ENCODE data around the gene OR13J1. TPM values are rescaled to one million over a fixed set of nuclear protein-coding genes. Genes with fewer than 3 reads are reported as not detected.

Gene OR13J1
- total RNA-seq, 1 donor from 2014 or later = not detected

DNA sequence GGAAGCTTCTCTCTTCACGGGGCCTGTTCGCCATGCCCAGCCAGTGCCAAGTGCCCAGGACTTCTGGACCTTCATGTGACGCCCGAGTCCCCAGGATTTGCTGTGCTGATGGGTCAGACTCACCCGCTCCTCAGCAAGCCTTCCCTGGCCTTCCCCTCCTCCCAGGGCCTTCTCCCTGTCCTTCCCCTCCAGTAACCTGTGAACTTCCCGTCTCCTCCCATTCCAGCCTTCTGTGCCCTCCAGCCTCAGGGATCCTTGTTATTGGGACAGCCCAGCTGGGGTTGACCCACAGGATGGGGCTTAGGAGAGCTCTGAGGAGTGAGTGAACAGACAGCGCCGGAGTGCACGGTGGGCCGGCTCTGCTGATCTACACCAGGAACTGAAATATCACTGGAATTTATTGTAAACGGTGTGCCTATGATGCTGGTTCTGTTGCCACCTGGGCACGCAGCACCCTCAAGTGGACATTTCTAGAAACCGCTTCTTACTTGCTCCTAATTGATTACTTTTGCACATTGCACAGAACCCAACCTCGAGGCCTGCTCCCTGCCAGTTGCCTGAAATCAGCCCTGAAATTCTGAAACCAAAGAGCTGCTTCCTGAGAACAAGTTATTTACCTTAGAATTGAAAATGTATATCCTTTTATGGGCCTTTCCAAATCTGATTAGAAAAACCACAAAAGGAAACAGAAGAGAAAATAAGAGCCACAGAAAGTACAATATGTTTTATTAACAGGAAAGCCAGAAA lies 40.6 kb upstream of the OR13J1 start:
- Histone ChIP-seq H3K4me1 (peaks cover 62% of the 10 kb centered on the region), H3K4me3 (no peak overlapping the region), H3K9me3 (no peaks in the 10 kb centered on the region), H3K36me3 (no peaks in the 10 kb centered on the region), H3K27me3 (no peaks in the 10 kb centered on the region), H3K27ac (peak overlapping the region; percentile 97)
- TF ChIP-seq POLR2A (IDR thresholded peaks at IDR 0.05) = no peak
- TF ChIP-seq, protein P1, sequence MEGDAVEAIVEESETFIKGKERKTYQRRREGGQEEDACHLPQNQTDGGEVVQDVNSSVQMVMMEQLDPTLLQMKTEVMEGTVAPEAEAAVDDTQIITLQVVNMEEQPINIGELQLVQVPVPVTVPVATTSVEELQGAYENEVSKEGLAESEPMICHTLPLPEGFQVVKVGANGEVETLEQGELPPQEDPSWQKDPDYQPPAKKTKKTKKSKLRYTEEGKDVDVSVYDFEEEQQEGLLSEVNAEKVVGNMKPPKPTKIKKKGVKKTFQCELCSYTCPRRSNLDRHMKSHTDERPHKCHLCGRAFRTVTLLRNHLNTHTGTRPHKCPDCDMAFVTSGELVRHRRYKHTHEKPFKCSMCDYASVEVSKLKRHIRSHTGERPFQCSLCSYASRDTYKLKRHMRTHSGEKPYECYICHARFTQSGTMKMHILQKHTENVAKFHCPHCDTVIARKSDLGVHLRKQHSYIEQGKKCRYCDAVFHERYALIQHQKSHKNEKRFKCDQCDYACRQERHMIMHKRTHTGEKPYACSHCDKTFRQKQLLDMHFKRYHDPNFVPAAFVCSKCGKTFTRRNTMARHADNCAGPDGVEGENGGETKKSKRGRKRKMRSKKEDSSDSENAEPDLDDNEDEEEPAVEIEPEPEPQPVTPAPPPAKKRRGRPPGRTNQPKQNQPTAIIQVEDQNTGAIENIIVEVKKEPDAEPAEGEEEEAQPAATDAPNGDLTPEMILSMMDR (IDR thresholded peaks at IDR 0.05) = peak in 1 of 3 experiments; percentile 8
- intact Hi-C loops (cut with DNase I) = no loop called here
- no peak for DNase-seq (ENCODE audit: extremely low spot score in 2 of 2)

DNA sequence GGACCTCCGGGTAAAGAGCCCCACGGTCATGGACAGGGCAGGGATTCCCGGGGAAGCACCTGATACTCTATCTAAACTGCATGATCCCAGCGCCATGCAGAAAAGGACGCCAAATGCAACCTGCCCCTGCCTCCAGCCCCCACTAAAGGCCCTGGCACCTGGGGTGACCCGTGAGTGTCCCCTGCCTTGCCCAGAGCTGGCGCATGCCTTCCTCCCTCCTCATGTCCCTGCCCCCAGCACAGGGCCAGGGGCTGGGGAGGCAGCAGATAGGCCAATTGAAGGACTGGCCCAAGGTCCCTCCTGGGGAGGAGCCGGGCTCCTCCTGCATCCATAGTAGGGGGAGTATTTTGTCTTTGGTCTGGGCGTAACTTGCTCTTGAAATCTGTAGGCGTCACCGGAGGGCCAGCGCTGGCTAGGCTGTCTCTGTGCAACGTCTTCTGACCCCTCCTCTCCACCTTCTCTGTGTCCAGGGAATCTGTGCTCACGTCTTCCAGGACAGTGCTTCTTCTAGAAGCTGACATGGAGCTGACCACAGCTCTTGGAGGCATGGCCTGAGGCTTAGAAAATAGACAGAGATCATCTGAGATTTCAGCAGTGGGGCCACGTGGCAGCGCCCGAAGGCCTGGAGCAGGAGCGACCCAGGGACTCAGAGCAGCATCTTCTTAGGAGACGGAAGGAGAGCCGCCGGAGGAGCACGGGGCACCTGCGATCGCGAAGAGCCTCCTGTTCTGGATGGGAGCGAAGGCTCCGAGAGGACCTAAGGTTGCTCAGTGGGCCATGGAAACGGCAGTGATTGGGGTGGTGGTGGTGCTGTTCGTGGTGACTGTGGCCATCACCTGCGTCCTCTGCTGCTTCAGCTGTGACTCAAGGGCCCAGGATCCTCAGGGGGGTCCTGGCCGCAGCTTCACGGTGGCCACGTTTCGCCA lies 39.7 kb upstream of the OR13J1 start:
- H3K4me1 ChIP-seq = peaks cover 71% of the 10 kb centered on the region
- no peak for DNase-seq (ENCODE audit: extremely low spot score in 2 of 2)
- no peak for TF ChIP-seq POLR2AphosphoS5 (IDR thresholded peaks at IDR 0.05; ENCODE audit: insufficient read depth in 1 of 2, low read depth in 1 of 2)
- TF ChIP-seq POLR2A (IDR thresholded peaks at IDR 0.05) = no peak
- TF ChIP-seq, protein P1 (IDR thresholded peaks at IDR 0.05) = no peak
- H3K27ac ChIP-seq = peak overlapping the region; percentile 97
- H3K36me3 ChIP-seq = no peaks in the 10 kb centered on the region
- H3K4me3 ChIP-seq = no peak overlapping the region
- intact Hi-C loops (cut with DNase I) = loop anchor here (5.0 kb wide), 1 partner anchor 37 kb away; no protein-coding TSS in a partner anchor
- no peaks in the 10 kb centered on the region for H3K9me3 ChIP-seq
- no peaks in the 10 kb centered on the region for H3K27me3 ChIP-seq

DNA sequence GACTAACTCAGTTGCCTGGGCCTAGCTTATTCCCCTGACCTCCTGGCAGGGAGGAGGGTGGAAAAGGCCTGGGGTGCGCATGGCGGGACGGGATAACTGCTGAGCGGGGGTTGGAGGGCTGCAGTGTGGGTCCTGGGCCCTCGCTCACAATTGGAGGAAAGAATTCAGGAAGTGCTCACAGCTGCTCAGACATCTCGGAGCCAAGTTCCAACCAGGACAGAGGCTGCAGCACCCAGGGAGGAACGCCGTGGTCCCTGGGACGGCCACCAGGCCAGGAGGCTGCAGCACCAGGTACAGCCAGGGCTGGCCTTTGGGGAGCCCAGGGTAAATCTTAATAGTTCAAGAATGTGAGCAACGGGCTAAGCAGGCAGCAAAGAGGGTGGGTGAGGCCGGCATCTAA lies 39.1 kb upstream of the OR13J1 start, which contains the start of gene SPAAR:
SPAAR (plus strand) TSS at position 217 of the 400 bp plus-strand sequence. CDS start 974 bp downstream, outside the sequence.
- intact Hi-C loops (cut with DNase I) = loop anchor here (5.0 kb wide), 1 partner anchor 38 kb away; no protein-coding TSS in a partner anchor
- Histone ChIP-seq H3K9me3 (no peaks in the 10 kb centered on the region), H3K36me3 (no peaks in the 10 kb centered on the region), H3K4me1 (peaks cover 78% of the 10 kb centered on the region), H3K4me3 (no peak within 1 kb of the TSS), H3K27me3 (no peaks in the 10 kb centered on the region), H3K27ac (peak within 1 kb of the TSS; percentile 97)
- DNase-seq (ENCODE audit: extremely low spot score in 2 of 2) = no peak
- TF ChIP-seq, protein P1 (IDR thresholded peaks at IDR 0.05) = no peak
- TF ChIP-seq POLR2A (IDR thresholded peaks at IDR 0.05) = no peak
- no peak for TF ChIP-seq POLR2AphosphoS5 (IDR thresholded peaks at IDR 0.05; ENCODE audit: insufficient read depth in 1 of 2, low read depth in 1 of 2)

DNA sequence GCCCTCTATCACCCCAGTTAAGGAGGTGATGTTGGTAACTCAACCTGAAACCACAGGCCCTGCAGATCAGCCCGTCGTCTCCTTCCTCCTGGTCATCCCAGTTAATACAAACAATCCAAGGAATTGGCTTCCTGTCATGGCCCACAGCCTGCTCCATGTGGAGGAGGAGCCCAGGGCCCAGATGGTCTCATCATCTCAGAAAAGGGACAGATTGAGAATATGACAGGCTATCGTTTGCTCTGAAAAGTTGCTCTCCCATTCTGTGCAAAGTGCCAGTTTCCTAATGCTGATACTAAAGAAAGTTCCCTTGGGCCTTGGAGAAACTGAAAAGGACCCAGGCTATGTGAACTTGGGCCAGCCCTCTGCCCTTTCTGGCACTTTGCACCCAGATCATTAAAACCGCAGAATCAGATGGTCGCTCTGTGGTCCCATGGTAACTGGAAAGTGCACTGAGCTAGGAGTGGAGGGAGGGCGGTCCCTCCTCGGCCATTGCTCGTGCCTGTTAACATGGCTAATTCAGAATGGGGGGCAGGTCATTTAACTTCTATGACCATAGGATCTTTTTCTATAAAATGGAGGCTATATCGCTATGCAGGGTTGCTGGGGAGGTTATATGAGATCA lies 38.4 kb upstream of the OR13J1 start:
- no peak for TF ChIP-seq POLR2A (IDR thresholded peaks at IDR 0.05)
- no peak for TF ChIP-seq POLR2AphosphoS5 (IDR thresholded peaks at IDR 0.05; ENCODE audit: insufficient read depth in 1 of 2, low read depth in 1 of 2)
- TF ChIP-seq, protein P1 (IDR thresholded peaks at IDR 0.05) = no peak
- H3K27me3 ChIP-seq = no peaks in the 10 kb centered on the region
- intact Hi-C loops (cut with DNase I) = loop anchor here (5.0 kb wide), 1 partner anchor 39 kb away; no protein-coding TSS in a partner anchor
- H3K4me3 ChIP-seq = no peak overlapping the region
- DNase-seq (ENCODE audit: extremely low spot score in 2 of 2) = no peak
- H3K36me3 ChIP-seq = no peaks in the 10 kb centered on the region
- peak overlapping the region; percentile 97 for H3K27ac ChIP-seq
- H3K9me3 ChIP-seq = no peaks in the 10 kb centered on the region
- H3K4me1 ChIP-seq = peaks cover 79% of the 10 kb centered on the region

All from vagina (tissue), 2 donors.